ENCODE data around the gene OR9A4.

DNA sequence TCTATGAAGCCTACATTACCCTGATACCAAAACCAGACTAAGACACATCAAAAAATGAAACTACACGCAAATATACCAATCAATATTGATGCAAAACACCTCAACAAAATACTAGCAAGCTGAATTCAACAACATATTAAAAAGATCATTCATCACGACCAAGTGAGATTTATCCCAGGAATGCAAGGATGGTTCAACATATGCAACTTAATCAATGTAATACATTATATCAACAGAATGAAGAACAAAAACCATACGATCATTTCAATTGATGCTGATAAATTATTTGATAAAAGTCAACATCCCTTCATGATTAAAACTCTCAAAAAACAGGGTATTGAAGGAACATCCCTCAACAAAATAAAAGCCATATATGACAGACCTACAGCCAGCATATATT lies 24.9 kb downstream of the OR9A4 start:
- TF ChIP-seq EZH2 (IDR thresholded peaks at IDR 0.05; ENCODE audit: low read depth, unreplicated experiment) (no peak), EZH2phosphoT487 (IDR thresholded peaks at IDR 0.05; ENCODE audit: unreplicated experiment) (no peak), CTCF (conservative IDR thresholded peaks at IDR 0.05; ENCODE audit: low read depth in 2 of 2) (no peak), CREB1 (CRISPR knock-in tag; IDR thresholded peaks at IDR 0.05; ENCODE audit: low read depth) (no peak), POLR2AphosphoS5 (IDR thresholded peaks at IDR 0.05; ENCODE audit: low read depth) (no peak), NANOG (IDR thresholded peaks at IDR 0.05; ENCODE audit: borderline replicate concordance) (no peak), ZNF114 (CRISPR knock-in tag; IDR thresholded peaks at IDR 0.05) (no peak)
- TF ChIP-seq, protein P1, sequence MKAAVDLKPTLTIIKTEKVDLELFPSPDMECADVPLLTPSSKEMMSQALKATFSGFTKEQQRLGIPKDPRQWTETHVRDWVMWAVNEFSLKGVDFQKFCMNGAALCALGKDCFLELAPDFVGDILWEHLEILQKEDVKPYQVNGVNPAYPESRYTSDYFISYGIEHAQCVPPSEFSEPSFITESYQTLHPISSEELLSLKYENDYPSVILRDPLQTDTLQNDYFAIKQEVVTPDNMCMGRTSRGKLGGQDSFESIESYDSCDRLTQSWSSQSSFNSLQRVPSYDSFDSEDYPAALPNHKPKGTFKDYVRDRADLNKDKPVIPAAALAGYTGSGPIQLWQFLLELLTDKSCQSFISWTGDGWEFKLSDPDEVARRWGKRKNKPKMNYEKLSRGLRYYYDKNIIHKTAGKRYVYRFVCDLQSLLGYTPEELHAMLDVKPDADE (IDR thresholded peaks at IDR 0.05) = no peak
- TF ChIP-seq, protein P2, sequence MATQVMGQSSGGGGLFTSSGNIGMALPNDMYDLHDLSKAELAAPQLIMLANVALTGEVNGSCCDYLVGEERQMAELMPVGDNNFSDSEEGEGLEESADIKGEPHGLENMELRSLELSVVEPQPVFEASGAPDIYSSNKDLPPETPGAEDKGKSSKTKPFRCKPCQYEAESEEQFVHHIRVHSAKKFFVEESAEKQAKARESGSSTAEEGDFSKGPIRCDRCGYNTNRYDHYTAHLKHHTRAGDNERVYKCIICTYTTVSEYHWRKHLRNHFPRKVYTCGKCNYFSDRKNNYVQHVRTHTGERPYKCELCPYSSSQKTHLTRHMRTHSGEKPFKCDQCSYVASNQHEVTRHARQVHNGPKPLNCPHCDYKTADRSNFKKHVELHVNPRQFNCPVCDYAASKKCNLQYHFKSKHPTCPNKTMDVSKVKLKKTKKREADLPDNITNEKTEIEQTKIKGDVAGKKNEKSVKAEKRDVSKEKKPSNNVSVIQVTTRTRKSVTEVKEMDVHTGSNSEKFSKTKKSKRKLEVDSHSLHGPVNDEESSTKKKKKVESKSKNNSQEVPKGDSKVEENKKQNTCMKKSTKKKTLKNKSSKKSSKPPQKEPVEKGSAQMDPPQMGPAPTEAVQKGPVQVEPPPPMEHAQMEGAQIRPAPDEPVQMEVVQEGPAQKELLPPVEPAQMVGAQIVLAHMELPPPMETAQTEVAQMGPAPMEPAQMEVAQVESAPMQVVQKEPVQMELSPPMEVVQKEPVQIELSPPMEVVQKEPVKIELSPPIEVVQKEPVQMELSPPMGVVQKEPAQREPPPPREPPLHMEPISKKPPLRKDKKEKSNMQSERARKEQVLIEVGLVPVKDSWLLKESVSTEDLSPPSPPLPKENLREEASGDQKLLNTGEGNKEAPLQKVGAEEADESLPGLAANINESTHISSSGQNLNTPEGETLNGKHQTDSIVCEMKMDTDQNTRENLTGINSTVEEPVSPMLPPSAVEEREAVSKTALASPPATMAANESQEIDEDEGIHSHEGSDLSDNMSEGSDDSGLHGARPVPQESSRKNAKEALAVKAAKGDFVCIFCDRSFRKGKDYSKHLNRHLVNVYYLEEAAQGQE (IDR thresholded peaks at IDR 0.05; ENCODE audit: unreplicated experiment) = no peak

Data from GM23338 (cell line).